KOPT-K1 (cell line): ENCODE measurements around the gene C11orf71.

Source experiments
- H3K27ac ChIP-seq: fragments of 200-600 bp; sonication (generic); 2 replicates; pipeline ENCODE4 v1.5.1; 2016; ENCODE audit warnings: antibody characterized with exemption, mild to moderate bottlenecking, low read depth, low read length; ENCODE audit not compliant: poor library complexity, severe bottlenecking
- H3K36me3 ChIP-seq: fragments of 200-600 bp; sonication (generic); 2 replicates; pipeline ENCODE4 v1.5.1; 2017; ENCODE audit warnings: antibody characterized with exemption, mild to moderate bottlenecking, low read length, moderate library complexity; ENCODE audit not compliant: insufficient read depth
- H3K9me3 ChIP-seq: fragments of 200-600 bp; sonication (generic); 2 replicates; pipeline ENCODE4 v1.5.1; 2017; ENCODE audit warnings: antibody characterized with exemption, low read length, mild to moderate bottlenecking; ENCODE audit not compliant: insufficient read depth, poor library complexity, severe bottlenecking

C11orf71 gene

DNA sequence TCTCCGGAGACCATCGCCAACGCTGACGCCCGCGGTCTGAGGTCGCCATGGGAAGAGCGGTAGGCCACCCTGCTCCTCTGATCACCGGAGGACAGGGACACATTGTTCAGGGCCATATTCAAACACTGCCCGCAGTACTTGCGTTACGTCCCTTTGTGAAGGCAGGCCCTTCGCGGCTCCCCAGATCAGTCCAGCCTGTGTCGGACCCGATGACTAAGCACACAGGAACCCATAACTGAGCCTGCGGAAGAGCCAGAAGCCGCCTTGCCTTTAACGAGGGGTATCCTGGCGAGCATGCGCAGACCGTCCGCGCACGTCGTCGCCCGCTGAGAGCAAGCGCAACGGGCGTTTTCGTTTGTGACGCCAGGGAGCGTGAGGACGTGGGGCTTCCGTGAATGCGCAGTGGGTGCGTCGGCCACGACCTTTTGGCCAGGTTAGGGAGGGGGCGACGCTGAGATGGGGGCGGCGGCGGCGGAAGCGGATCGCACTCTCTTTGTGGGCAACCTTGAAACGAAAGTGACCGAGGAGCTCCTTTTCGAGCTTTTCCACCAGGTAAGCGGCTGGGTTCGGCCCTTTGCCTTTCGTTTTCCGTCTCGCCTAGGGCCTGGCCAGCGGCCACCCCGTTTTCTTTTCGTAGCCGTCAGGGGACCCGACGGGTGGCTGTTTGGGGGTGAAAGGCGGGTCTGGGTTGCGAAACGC is at the start of gene C11orf71, which contains the start of gene RBM7:
TSS of gene C11orf71 (minus strand) at position 296 of the 699 bp plus-strand sequence. CDS start at position 116, 180 bp downstream.
TSS of gene RBM7 (plus strand) at position 451 of the 699 bp plus-strand sequence. CDS start at position 457, 6 bp downstream.
- Histone ChIP-seq H3K27ac (peak within 1 kb of the TSS; percentile 90), H3K9me3 (no peaks in the 10 kb centered on the region), H3K36me3 (peaks cover 30% of the 10 kb centered on the region)

DNA sequence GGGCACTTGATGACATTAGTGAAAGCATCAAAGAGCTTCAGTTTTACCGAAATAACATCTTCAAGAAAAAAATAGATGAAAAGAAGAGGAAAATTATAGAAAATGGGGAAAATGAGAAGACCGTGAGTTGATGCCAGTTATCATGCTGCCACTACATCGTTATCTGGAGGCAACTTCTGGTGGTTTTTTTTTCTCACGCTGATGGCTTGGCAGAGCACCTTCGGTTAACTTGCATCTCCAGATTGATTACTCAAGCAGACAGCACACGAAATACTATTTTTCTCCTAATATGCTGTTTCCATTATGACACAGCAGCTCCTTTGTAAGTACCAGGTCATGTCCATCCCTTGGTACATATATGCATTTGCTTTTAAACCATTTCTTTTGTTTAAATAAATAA is 49.5 kb upstream of the C11orf71 start:
- Histone ChIP-seq H3K27ac (no peak overlapping the region), H3K36me3 (peaks cover 20% of the 10 kb centered on the region), H3K9me3 (no peaks in the 10 kb centered on the region)

GRCh38 chr11:114448749-114449482 is 48.6 kb upstream of the C11orf71 start:
- no peak overlapping the region for H3K27ac ChIP-seq
- H3K36me3 ChIP-seq: peaks cover 20% of the 10 kb centered on the region
- H3K9me3 ChIP-seq: no peaks in the 10 kb centered on the region

DNA sequence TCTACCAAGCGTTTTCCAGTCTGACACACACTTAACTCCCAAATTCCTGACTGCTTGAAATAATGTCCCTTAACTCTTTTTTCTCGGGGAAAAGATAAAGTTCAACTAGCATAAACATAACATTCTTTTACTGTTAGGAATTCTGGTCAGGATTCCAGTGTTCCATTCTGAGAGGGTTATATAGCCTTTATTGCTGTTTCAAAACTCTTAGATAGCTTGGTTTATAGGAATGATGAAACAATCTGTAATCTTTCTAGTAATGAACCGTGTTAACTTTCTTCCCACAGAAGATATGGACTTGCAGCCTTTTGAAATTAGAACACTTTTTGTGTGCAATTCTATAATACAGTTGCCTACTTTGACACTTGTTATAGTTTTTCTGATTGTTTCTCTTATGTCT is 47.6 kb upstream of the C11orf71 start:
- H3K27ac ChIP-seq: no peak overlapping the region
- H3K9me3 ChIP-seq: no peaks in the 10 kb centered on the region
- H3K36me3 ChIP-seq: peaks cover 20% of the 10 kb centered on the region

- Histone ChIP-seq H3K36me3 (peaks cover 20% of the 10 kb centered on the region), H3K9me3 (no peaks in the 10 kb centered on the region), H3K27ac (no peak overlapping the region)
These were observed 47.1 kb upstream of the C11orf71 start for GRCh38 chr11:114447444-114447843.

GRCh38 chr11:114442536-114442935 is 42.2 kb upstream of the C11orf71 start:
- no peaks in the 10 kb centered on the region for H3K9me3 ChIP-seq
- no peaks in the 10 kb centered on the region for H3K36me3 ChIP-seq
- no peak overlapping the region for H3K27ac ChIP-seq

DNA sequence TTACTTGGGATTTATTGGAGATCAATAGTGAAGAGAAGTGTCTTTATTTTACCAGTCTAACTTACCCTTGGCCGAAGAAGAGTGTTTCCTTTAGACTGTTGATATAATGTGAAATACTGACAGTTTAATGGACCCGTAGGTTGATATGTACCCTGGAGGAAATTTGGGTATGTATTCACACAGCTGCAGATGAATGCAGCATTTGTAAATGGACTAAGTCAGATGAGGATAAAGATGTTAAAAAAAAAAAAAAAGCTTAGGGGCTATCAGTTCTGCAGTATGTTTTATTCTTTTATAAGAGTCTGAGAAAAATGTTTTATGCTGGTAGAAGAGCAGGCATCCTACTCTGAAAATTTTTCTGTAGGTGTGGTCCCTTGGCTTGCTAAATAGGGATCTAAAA is 41.6 kb upstream of the C11orf71 start:
- no peak overlapping the region for H3K27ac ChIP-seq
- H3K9me3 ChIP-seq: no peaks in the 10 kb centered on the region
- H3K36me3 ChIP-seq: no peaks in the 10 kb centered on the region

DNA sequence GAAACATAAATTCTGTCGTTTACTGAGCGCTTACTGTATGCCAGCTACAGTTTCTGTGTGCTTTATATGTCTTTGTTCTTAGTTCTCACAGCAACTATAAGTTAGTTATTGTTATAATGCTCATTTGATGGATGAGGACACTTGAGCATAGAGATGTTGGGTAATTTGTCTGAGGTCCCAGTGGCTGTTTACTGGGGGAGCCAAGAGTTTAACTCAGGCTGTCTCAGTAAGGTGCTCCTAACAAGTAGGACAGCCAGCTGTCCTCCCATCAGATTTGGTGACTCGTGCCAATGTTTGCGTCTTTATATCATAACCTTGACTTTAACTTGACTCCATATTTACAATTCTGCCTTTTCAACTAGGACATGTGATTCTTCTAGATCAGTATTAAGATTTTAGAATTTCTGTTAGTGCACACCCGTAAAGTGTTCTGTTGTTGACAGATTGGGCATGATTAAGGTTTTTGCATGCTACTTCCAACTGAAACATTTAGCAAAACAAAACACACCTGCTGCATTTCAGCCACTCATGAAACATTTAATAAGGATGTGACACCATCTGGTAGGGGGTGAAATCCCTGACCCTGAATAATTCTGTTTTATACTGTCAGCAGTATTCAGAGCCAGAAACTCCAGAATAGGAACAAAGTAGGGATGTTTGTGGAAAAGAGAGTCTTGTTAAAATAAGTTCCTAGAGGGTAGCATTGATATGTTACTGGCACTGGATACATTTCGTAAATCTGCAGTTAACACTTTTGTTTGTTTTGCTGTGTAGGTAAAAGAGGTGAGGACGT is 40.9 kb upstream of the C11orf71 start:
- Histone ChIP-seq H3K27ac (no peak overlapping the region), H3K36me3 (no peaks in the 10 kb centered on the region), H3K9me3 (no peaks in the 10 kb centered on the region)

GRCh38 chr11:114440121-114440860 is 40.0 kb upstream of the C11orf71 start:
- H3K36me3 ChIP-seq: no peaks in the 10 kb centered on the region
- peak overlapping the region; percentile 63 for H3K27ac ChIP-seq
- no peaks in the 10 kb centered on the region for H3K9me3 ChIP-seq

GRCh38 chr11:114439229-114440120 is 39.2 kb upstream of the C11orf71 start, which contains the start of gene REXO2:
Gene REXO2, plus strand, starts transcription at chr11:114439467. Its CDS starts 62 bp downstream, at chr11:114439529.
- Histone ChIP-seq H3K9me3 (no peaks in the 10 kb centered on the region), H3K27ac (peak within 1 kb of the TSS; percentile 63), H3K36me3 (no peaks in the 10 kb centered on the region)

DNA sequence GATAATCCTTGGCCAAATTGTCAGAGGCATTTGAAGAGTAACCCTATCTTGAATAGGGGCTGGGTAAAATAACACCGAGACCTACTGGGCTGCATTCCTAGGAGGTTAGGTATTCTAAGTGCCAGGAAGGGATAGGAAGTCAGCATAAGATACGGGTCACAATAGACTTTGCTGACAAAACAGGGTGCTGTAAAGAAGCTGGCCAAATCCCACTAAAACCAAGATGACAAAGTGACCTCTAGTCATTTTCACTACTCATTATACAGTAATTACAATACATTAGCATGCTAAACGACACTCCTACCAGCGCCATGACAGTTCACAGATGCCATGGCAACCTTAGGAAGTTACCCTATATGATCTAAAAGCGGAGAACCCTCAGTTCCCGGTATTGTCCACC is 38.0 kb upstream of the C11orf71 start:
- Histone ChIP-seq H3K9me3 (no peaks in the 10 kb centered on the region), H3K27ac (no peak overlapping the region), H3K36me3 (no peaks in the 10 kb centered on the region)

GRCh38 chr11:114433376-114433775 is 33.1 kb upstream of the C11orf71 start:
- no peaks in the 10 kb centered on the region for H3K9me3 ChIP-seq
- no peak overlapping the region for H3K27ac ChIP-seq
- no peaks in the 10 kb centered on the region for H3K36me3 ChIP-seq

GRCh38 chr11:114432893-114433292 is 32.6 kb upstream of the C11orf71 start:
- Histone ChIP-seq H3K27ac (no peak overlapping the region), H3K9me3 (no peaks in the 10 kb centered on the region), H3K36me3 (no peaks in the 10 kb centered on the region)

GRCh38 chr11:114430290-114430689 is 30.0 kb upstream of the C11orf71 start:
- no peaks in the 10 kb centered on the region for H3K36me3 ChIP-seq
- no peak overlapping the region for H3K27ac ChIP-seq
- H3K9me3 ChIP-seq: no peaks in the 10 kb centered on the region
